Renal pelvis (tissue), 4 donors: Measurements from ENCODE around the gene RPAP2. TPM values are rescaled to one million over a fixed set of nuclear protein-coding genes. Genes with fewer than 3 reads are reported as not detected.

Experiments
- DNase-seq: peaks from one replicate; pipeline ENCODE4 v3.0.0-alpha.2; 2013
- polyA plus RNA-seq, 3 donors: library from polyadenylated mRNA; unstranded; fragments of 120-200 nt; gene quantifications; one replicate each; pipeline ENCODE4 v1.2.1, GENCODE V29; 2013; ENCODE audit not compliant: insufficient read length in 3 of 3

The RPAP2 gene
- polyA plus RNA-seq, 3 donors, result 26.6 to 30.1 (median 28.7) TPM

DNA sequence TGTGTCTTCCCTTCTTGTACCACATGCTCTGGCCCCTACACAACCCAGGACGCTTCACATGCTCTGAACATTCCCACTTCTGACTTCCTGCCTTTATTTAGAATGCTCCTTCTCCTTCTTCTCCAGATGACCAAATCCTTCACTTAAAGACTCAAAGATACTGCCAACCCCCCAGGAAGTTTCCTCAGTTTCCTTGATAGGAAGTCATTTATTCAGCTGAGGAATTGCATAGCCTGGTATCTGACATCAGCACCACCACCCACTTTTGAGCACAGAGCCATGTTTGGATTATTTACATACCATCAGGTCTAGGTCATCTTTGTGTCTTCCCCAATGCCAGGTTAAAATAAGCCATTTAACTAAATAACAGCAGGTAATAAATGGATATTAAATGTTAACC is 145.5 kb downstream of the RPAP2 start:
- no peak for DNase-seq

GRCh38 chr1:92445865-92446264 is 147.0 kb downstream of the RPAP2 start:
- no peak for DNase-seq

- no peak for DNase-seq
These were observed 147.7 kb downstream of the RPAP2 start for GRCh38 chr1:92446546-92446945.

- no peak for DNase-seq
These were observed 148.3 kb downstream of the RPAP2 start for GRCh38 chr1:92447033-92447681.

DNA sequence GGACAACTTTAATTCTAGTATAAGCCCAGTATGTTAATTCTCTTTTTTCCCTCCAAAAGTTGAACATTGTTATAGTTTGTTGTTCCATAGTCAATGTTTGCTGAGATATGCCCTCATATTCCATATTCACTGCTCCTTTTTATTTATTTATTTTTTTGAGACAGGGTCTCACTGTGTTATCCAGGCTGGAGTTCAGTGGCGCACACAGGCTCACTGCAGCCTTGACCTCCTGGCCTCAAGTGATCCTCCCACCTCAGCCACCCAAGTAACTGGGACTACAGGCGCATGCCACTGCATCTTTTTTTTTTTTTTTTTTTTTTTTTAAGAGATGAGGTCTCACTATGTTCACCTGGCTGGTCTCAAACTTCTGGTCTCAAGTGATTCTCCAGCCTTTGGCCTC is 149.1 kb downstream of the RPAP2 start:
- no peak for DNase-seq

Other genes with a start within 250 kb of the RPAP2 start
- 1 to 10 TPM in 1 of 3 donors, not detected in 2; 1.0 TPM for gene SETSIP, start 223.6 kb upstream of the RPAP2 start, polyA plus RNA-seq
- 1 to 10 TPM; 4.9 to 7.9 (median 6.7) TPM for gene BTBD8, start 218.7 kb upstream of the RPAP2 start, polyA plus RNA-seq
- under 1 TPM in 1 of 3 donors, not detected in 2; 0.32 TPM for gene C1orf146, start 81.1 kb upstream of the RPAP2 start, polyA plus RNA-seq
- 10 to 100 TPM; 16.6 to 24.7 (median 23.8) TPM for gene GLMN, start 72 bp upstream of the RPAP2 start, polyA plus RNA-seq
- gene GFI1, start 187.9 kb downstream of the RPAP2 start, polyA plus RNA-seq, result under 1 TPM; 0.19 to 0.55 (median 0.32) TPM